Cerebellar nuclear complex (tissue), 1 donor: ENCODE measurements around the gene TOMM22.

Experiments
- DNase-seq, 2 experiments: peaks; one replicate each; lab custom pipeline; 2025; lab: John Stamatoyannopoulos, UW

The TOMM22 gene

DNA sequence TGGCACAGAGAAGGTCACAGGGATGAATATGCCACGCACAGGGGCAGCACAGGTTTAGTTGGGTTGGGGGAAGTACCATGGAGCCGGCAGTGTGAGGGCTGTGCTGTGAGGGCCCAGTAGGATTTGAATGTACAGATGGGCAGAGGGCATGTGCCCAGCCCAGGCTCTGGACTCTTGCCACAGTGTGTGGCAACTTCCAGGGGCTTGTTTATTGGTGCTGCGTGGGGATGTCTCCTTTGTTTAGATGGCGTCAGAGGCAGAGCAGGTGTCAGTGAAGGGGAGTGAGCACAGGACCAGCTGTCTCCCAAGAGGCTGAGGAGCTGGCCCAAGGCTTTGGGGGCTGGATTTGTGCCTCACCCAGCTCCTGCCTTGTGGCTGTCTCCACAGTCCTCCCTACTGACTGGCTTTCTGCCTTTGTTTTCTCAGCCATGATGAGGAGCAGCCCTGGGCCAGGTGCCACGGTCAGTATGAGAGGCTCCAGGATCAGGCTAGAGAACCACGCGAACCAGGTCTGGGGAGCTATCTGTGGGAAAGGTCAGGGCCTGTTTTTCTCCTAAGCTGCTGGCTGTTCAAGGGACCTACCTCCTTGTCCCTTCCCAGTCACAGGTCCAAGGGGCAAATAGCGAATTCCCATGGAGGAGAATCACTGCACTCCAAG, 52.1 kb downstream of the TOMM22 start:
- peak; percentile 65 to 79 for DNase-seq

DNA sequence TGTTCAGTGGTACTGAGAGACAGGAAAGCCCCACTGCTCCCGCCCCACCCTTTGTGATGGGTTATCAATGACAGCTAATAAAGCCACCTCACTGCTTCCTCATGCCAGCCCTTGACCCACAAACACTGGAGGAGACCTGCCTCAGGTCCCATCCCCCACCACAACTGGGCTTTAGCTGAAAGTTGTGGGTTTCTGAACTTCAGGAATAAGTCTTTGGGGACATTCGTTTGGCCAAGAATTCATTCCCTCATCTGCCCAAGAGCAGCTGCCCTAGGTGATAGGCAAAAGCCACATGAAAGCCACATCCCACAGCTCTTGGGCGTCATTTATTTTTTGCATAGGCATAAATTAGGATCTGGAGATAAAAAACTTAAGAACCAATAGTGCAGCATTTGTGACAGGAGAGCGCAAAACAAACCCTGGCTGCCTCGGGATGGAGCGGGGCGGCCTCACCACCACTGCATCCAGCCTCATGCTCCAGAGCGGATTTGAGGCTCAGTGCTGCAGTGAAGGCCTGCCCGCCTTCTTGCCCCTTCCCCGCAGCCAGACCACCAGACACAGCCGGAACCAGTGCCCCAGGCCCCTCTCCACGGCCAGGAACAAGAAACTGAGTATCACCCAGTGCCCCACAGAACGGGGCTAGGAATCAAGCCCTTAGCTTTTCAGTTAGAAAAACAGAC, 52.8 kb downstream of the TOMM22 start:
- DNase-seq, result no peak
